ENCODE results near the gene NFE2L3. TPM values are rescaled to one million over a fixed set of nuclear protein-coding genes. Genes with fewer than 3 reads are reported as not detected.
"Not testable (repeated sequence)": the region's sequence is repeated elsewhere in the genome, so short reads cannot be mapped to it uniquely, and the experiment has no call there.

NFE2L3 gene
- total RNA-seq, 1 experiment from 2014 or later, result 69.0 TPM

DNA sequence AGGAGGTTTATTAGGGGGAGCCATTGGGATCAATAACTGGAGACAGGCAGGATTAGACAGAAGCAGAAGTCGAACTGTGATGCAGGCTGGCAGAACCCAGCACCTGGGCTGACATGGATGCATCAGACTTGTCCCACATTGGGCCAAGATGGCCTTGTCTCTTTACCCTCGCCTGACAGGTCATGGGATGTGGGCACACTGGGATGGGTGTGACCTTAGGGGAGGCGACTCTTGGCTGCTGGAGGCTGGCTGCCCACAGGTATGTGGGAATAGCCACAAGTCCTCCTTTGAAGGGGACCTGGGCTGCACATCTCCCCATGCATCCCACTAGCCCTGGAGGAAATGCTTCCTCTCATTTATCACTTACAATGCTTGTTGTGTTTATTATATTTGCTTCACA, 17.3 kb downstream of the NFE2L3 start:
- no peak for DNase-seq

DNA sequence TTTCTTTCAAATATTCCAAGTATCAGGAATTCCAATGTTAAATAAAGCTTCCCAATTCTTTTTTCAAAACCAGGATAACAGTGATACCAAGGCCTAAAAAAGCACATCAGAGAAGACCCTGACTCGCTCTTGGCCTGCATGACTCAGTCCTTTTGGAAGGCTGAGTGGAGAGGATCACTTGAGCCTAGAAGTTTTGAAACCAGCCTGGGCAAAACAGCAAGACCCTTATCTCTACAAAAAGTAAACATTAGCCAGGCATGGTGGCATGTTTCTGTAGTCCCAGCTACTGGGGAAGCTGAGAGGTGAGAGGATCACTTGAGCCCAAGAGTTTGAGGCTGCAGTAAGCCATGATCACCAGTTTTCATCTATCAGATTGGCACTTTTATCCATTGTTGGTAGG, 18.7 kb downstream of the NFE2L3 start:
- DNase-seq, result no peak
- Histone ChIP-seq H3K27me3 (ENCODE audit: control insufficient read depth, insufficient read depth, low read length) (no peaks in the 10 kb centered on the region), H3K36me3 (replicated peaks; ENCODE audit: control insufficient read depth, insufficient read depth, low read length) (peaks cover 6% of the 10 kb centered on the region), H3K4me3 (ENCODE audit: insufficient read depth, low read depth, low read length) (no peak overlapping the region)

More for the DNA sequence above, 17.3 kb downstream of the NFE2L3 start:
- Histone ChIP-seq H3K27me3 (ENCODE audit: control insufficient read depth, insufficient read depth, low read length) (no peaks in the 10 kb centered on the region), H3K4me3 (ENCODE audit: insufficient read depth, low read depth, low read length) (no peak overlapping the region), H3K36me3 (replicated peaks; ENCODE audit: control insufficient read depth, insufficient read depth, low read length) (peaks cover 3% of the 10 kb centered on the region)

DNA sequence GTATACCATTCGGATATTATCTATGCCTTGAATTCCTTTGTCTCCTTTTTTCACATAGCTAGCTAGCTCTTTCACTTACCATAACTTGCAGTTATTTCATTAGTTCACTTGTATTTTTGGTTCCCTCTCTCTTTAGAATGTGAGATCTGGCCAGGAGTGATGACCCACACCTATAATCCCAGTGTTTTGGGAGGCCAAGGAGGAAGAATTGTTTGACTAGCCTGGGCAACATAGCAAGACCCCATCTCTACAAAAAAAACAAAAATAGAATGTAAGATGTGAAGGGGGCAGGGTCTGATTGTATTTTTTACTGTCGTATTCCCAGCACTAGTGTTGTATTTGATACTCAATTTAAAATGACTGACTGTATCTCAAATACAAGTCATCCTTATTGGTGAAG, 19.6 kb downstream of the NFE2L3 start:
- DNase-seq, result no peak
- Histone ChIP-seq H3K4me3 (ENCODE audit: insufficient read depth, low read depth, low read length) (no peak overlapping the region), H3K27me3 (ENCODE audit: control insufficient read depth, insufficient read depth, low read length) (no peaks in the 10 kb centered on the region), H3K36me3 (replicated peaks; ENCODE audit: control insufficient read depth, insufficient read depth, low read length) (peaks cover 6% of the 10 kb centered on the region)

DNA sequence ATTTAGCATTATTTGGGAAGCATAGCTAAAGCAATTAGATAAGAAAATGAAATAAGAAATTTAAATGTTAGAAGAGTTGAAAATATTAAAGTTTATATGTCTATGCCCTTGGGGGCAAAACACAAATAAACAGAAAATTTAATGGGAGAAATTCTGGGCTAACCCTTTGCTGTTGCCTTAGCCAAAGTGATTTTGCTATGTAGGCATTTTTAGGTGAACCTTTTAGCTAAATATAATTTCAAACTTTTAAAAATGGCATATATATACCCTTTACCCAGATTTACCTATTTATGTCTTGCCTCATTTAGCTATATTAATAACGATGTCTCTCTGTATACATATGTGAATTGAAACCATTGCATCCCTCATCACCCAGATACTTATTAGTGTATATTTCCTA, 20.1 kb downstream of the NFE2L3 start:
- no peak for DNase-seq
- no peak overlapping the region for H3K4me3 ChIP-seq (ENCODE audit: insufficient read depth, low read depth, low read length)
- H3K27me3 ChIP-seq (ENCODE audit: control insufficient read depth, insufficient read depth, low read length), result no peaks in the 10 kb centered on the region
- H3K36me3 ChIP-seq (replicated peaks; ENCODE audit: control insufficient read depth, insufficient read depth, low read length), result peaks cover 6% of the 10 kb centered on the region

DNA sequence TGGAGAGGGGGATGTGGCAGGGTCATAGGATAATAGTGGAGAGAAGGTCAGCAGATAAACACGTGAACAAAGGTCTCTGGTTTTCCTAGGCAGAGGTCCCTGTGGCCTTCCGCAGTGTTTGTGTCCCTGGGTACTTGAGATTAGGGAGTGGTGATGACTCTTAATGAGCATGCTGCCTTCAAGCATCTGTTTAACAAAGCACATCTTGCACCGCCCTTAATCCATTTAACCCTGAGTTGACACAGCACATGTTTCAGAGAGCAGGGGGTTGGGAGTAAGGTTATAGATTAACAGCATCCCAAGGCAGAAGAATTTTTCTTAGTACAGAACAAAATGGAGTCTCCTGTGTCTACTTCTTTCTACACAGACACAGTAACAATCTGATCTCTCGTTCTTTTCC, 23.9 kb downstream of the NFE2L3 start:
- H3K4me3 ChIP-seq (ENCODE audit: insufficient read depth, low read depth, low read length); H3K27me3 ChIP-seq (ENCODE audit: control insufficient read depth, insufficient read depth, low read length); DNase-seq: not testable (repeated sequence)
- H3K36me3 ChIP-seq (replicated peaks; ENCODE audit: control insufficient read depth, insufficient read depth, low read length), result peaks cover 17% of the 10 kb centered on the region

DNA sequence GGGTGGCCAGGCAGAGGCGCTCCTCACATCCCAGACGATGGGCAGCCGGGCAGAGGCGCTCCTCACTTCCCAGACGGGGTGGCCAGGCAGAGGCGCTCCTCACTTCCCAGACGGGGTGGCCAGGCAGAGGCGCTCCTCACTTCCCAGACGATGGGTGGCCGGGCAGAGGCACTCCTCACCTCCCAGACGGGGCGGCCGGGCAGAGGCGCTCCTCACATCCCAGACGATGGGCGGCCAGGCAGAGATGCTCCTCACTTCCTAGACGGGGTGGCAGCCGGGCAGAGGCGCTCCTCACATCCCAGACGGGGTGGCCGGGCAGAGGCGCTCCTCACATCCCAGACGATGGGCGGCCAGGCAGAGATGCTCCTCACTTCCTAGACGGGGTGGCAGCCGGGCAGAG, 24.7 kb downstream of the NFE2L3 start:
- peaks cover 17% of the 10 kb centered on the region for H3K36me3 ChIP-seq (replicated peaks; ENCODE audit: control insufficient read depth, insufficient read depth, low read length)
- DNase-seq; H3K27me3 ChIP-seq (ENCODE audit: control insufficient read depth, insufficient read depth, low read length); H3K4me3 ChIP-seq (ENCODE audit: insufficient read depth, low read depth, low read length): not testable (repeated sequence)

DNA sequence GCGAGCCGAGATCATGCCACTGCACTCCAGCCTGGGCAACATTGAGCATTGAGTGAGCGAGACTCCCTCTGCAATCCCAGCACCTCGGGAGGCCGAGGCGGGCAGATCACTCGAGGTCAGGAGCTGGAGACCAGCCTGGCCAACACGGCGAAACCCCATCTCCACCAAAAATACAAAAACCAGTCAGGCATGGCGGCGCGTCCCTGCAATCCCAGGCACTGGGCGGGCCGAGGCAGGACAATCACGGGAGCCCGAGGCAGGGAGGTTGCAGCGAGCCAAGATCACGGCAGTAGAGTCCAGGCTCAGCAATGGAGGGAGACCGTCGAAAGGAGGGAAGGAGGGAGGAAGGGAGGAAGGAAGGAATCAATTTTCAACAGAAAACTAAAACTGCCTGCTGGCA, 25.3 kb downstream of the NFE2L3 start:
- H3K27me3 ChIP-seq (ENCODE audit: control insufficient read depth, insufficient read depth, low read length); H3K4me3 ChIP-seq (ENCODE audit: insufficient read depth, low read depth, low read length); DNase-seq: not testable (repeated sequence)
- H3K36me3 ChIP-seq (replicated peaks; ENCODE audit: control insufficient read depth, insufficient read depth, low read length), result peaks cover 17% of the 10 kb centered on the region

DNA sequence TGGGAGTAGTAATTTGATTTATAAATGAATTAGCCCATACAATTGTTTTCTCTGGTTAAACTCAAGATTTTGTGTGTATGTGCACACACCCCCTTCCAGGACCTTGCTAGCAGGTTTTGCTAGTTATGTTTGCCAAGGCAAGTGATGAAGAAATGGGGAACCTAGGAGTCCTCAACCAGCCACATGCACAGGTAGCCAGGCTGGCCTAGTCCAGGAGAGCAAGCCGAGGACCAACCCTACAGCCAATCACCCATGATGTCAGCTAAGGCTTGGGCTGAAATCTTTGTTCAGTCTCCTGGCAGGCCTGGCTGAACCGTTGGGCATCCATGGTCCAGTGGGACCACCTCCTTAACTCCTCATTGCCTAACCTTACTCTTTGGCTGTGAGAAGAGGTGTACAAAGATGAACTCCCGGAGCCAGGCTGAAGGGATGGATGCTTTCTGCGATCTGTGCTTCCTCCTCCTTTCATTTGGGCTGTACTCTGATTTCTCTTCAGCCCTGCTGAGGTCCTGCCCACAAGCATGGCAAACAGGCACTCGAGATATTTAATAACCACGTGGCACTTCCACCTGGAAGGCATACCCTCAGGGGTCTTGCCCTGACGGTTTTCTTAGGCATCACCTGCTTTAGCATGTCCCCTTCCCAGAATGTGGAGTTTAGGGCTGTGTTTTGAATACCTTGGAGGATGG, 26.4 kb downstream of the NFE2L3 start:
- H3K4me3 ChIP-seq (ENCODE audit: insufficient read depth, low read depth, low read length), result no peak overlapping the region
- H3K27me3 ChIP-seq (ENCODE audit: control insufficient read depth, insufficient read depth, low read length), result no peaks in the 10 kb centered on the region
- no peak for DNase-seq
- peaks cover 17% of the 10 kb centered on the region for H3K36me3 ChIP-seq (replicated peaks; ENCODE audit: control insufficient read depth, insufficient read depth, low read length)

DNA sequence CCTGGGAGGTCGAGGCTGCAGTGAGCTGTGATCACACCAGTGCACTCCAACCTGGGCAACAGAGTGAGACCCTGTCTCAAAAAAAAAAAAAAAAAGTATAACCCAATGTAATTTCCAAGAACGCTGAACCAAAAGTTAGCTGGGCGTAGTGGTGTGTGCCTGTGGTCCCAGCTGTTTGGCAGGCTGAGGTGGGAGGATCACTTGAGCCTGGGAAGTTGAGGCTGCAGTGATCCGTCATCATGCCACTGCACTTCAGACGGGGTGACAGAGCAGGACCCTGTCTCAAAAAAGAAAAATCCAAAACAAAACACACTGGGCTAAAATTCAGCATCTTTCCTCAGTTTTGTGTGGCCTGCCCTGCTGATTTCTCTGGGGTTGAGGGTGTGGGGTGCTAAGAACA, 27.4 kb downstream of the NFE2L3 start:
- H3K4me3 ChIP-seq (ENCODE audit: insufficient read depth, low read depth, low read length), result no peak overlapping the region
- peaks cover 14% of the 10 kb centered on the region for H3K36me3 ChIP-seq (replicated peaks; ENCODE audit: control insufficient read depth, insufficient read depth, low read length)
- H3K27me3 ChIP-seq (ENCODE audit: control insufficient read depth, insufficient read depth, low read length), result no peaks in the 10 kb centered on the region
- no peak for DNase-seq

DNA sequence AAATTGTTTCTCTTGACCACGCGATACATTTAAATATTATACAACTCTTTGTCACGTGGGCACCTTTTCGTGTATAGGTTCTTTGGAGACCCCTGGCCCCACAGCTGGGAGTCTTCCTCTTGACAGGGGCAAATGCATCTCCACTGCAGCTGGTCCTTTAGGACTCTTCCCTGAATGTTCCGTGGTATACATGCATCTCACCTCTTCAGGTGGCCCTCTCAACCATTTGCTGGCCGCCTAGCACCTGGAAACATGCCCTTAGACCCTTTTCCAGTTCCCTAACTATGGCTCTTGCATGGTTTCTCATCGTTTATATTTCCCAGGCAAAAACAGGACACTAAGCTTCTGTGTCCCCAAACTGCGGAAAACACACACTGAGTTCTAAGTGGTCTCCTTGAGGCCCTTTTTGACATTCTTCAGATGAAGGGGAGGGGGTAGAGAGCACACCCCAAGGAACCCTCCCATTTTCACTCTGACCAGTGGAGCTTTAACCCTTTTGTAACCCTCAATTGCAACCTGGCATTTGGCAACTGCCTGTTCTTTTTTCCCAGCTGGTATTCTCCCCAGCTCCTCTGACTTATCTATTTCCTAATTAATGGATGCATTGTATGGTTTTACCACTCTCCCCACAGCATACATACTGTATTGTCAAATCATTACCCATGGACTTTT, 28.0 kb downstream of the NFE2L3 start:
- peak; percentile 16 for DNase-seq
- H3K36me3 ChIP-seq (replicated peaks; ENCODE audit: control insufficient read depth, insufficient read depth, low read length), result peaks cover 14% of the 10 kb centered on the region
- H3K27me3 ChIP-seq (ENCODE audit: control insufficient read depth, insufficient read depth, low read length), result no peaks in the 10 kb centered on the region
- no peak overlapping the region for H3K4me3 ChIP-seq (ENCODE audit: insufficient read depth, low read depth, low read length)

DNA sequence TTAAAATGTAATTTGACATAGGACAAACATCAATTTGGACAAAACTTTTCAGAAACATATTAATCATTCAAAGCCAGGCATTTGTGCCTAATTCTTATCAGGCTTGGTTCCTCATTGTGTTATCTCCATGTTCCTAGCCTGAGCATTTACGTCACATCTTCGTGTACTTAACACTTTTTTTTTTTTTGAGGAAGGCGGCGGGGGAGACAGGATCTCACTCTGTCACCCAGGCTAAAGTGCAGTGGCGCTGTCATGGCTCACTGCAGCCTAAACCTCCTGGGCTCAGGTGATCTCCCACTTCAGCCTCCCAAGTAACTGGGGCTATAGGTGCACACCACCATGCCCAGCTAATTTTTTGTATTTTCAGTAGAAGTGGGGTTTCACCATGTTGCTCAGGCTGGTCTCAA, 28.8 kb downstream of the NFE2L3 start:
- Histone ChIP-seq H3K36me3 (replicated peaks; ENCODE audit: control insufficient read depth, insufficient read depth, low read length) (peaks cover 15% of the 10 kb centered on the region), H3K27me3 (ENCODE audit: control insufficient read depth, insufficient read depth, low read length) (no peaks in the 10 kb centered on the region), H3K4me3 (ENCODE audit: insufficient read depth, low read depth, low read length) (no peak overlapping the region)
- DNase-seq, result no peak

DNA sequence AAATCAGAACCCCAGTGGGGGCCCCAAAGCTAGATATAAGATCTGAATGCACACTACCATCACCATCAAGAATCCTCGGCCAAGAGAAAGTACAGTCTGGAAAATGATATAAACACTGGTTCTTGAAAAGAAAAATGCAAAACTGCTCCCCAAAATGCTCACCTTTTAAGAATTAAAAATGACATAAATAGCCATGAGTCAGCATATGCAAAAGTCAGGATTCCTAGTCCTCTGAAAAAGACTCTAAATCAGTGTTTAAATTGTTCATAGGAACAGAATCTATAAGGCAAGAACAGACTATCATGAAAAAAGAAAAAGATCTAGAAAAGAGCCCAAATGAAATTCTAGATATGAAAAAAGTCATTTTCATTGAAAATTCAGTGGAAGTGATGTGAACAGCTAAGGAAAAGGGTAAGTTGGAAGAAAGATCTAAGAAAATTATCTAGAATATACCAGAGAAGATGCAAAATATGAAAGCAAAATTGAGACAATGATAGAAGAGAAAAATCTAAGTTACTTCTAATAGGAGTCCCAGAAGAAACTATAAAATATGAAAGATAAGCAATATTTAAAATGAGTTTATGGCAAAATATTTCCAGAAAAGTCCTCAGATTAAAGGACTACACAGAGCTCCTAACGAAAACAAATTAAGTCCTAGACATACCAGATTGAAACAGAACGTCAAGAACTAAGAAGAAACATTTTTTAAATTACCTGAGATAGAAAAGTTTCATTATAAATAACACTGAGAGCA, 29.7 kb downstream of the NFE2L3 start:
- DNase-seq, result no peak
- Histone ChIP-seq H3K36me3 (replicated peaks; ENCODE audit: control insufficient read depth, insufficient read depth, low read length) (peaks cover 15% of the 10 kb centered on the region), H3K4me3 (ENCODE audit: insufficient read depth, low read depth, low read length) (no peak overlapping the region), H3K27me3 (ENCODE audit: control insufficient read depth, insufficient read depth, low read length) (no peaks in the 10 kb centered on the region)

DNA sequence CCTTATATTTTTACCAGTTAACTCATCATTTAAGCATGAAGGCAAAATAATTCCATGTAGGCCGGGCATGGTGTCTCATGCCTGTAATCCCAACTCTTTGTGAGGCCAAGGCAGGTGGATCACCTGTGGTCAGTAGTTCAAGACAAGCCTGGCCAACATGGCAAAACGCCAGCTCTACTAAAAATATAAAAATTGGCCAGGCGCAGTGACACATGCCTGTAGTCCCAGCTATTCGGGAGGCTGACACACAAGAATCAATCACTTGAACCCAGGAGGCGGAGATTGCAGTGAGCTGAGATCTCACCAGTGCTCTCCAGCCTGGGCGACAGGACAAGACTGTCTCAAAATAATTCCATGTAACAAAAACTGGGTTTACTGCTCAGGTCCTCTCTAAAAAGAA, 30.3 kb downstream of the NFE2L3 start:
- Histone ChIP-seq H3K4me3 (ENCODE audit: insufficient read depth, low read depth, low read length) (no peak overlapping the region), H3K36me3 (replicated peaks; ENCODE audit: control insufficient read depth, insufficient read depth, low read length) (peaks cover 15% of the 10 kb centered on the region), H3K27me3 (ENCODE audit: control insufficient read depth, insufficient read depth, low read length) (no peaks in the 10 kb centered on the region)
- DNase-seq, result no peak

DNA sequence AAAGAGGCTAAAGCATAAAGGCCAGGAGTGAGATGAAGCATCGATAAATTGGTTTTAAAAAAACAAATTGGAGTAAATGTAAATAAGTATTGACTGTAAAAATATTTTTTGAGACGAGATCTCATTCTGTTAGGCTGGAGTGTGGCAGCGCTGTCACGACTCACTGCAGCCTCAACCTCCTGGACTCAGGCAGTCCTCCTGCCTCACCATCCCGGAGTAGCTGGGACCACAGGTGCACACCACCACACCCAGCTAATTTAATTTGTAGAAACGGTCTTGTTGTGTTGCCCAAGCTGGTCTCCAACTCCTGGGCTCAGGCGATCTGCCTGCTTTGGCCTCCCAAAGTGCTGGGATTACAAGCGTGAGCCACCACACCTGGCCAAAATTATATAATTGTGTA, 30.7 kb downstream of the NFE2L3 start:
- DNase-seq, result no peak
- H3K36me3 ChIP-seq (replicated peaks; ENCODE audit: control insufficient read depth, insufficient read depth, low read length), result peaks cover 15% of the 10 kb centered on the region
- H3K4me3 ChIP-seq (ENCODE audit: insufficient read depth, low read depth, low read length), result no peak overlapping the region
- no peaks in the 10 kb centered on the region for H3K27me3 ChIP-seq (ENCODE audit: control insufficient read depth, insufficient read depth, low read length)
